ENCODE measurements around the gene ARFRP1.
"Not testable (repeated sequence)": the region's sequence is repeated elsewhere in the genome, so short reads cannot be mapped to it uniquely, and the experiment has no call there.

The ARFRP1 gene

DNA sequence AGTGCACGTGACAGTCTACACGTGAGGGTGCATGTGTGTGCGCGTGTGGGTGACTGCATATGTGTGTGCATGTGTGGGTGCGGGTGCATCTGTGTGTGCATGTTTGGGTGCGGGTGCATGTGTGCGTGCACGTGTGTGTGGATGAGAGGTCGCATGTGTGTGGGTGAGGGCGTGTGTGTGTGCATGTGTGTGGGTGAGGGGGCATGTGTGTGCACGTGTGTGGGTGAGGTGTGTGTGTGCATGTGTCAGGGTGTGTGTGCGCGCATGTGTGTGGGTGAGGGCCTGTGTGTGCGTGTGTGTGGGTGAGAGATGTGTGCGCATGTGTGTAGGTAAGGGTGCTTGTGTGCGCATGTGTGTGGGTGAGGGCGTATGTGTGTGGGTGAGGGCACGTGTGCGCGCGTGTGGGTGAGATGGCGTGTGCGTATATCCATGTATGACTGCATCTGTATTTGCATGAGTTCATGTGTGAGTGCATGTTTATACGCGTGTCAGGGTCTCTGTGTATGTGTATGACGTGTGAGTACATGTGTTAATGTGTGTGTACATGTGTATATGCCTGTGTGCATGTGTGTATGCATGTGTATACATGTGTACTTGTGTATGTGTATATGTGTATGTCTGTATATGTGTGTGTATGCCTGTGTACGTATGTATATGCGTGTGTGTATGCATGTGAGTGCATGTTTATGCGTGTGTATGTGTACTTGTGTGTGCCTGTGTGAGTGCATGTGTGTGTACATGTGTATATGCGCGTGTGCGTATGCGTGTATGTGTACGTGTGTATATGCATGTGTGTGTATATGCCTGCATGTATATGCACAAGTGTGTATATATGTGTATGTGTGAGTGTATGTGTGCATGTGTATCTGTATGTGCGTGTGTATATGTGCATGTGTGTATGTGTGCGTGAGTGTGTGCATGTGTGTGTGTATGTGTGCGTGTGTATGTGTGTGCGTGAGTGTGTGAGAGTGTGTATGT, 24.6 kb upstream of the ARFRP1 start:
- H3K36me3 Mint-ChIP-seq (ENCODE audit: low read depth): peaks cover 37% of the 10 kb centered on the region

DNA sequence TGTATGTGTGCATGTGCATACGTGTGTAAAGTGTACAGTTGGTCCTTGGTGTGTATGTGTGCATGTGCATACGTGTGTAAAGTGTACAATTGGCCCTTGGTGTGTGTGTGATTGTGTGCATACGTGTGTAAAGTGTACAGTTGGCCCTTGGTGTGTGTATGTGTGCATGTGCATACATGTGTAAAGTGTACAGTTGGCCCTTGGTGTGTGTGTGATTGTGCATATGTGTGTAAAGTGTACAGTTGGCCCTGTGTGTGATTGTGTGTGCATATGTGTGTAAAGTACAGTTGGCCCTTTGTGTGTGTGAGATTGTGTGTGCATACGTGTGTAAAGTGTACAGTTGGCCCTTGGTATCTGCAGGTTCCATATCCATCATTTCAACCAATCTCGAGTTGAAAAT, 23.6 kb upstream of the ARFRP1 start:
- Mint-ChIP-seq H3K9me3 (peaks cover 4% of the 10 kb centered on the region), H3K36me3 (ENCODE audit: low read depth) (peaks cover 43% of the 10 kb centered on the region), H3K27me3 (ENCODE audit: low read depth) (no peaks in the 10 kb centered on the region), H3K4me1 (ENCODE audit: low read depth) (peaks cover 46% of the 10 kb centered on the region), H3K27ac (no peak overlapping the region), H3K4me3 (no peak overlapping the region)
- DNase-seq (ENCODE audit: low spot score): no peak

More for the DNA sequence above, 24.6 kb upstream of the ARFRP1 start:
- Mint-ChIP-seq H3K4me3 (no peak overlapping the region), H3K4me1 (ENCODE audit: low read depth) (peaks cover 44% of the 10 kb centered on the region), H3K27me3 (ENCODE audit: low read depth) (no peaks in the 10 kb centered on the region), H3K27ac (no peak overlapping the region), H3K9me3 (no peaks in the 10 kb centered on the region)
- no peak for DNase-seq (ENCODE audit: low spot score)

DNA sequence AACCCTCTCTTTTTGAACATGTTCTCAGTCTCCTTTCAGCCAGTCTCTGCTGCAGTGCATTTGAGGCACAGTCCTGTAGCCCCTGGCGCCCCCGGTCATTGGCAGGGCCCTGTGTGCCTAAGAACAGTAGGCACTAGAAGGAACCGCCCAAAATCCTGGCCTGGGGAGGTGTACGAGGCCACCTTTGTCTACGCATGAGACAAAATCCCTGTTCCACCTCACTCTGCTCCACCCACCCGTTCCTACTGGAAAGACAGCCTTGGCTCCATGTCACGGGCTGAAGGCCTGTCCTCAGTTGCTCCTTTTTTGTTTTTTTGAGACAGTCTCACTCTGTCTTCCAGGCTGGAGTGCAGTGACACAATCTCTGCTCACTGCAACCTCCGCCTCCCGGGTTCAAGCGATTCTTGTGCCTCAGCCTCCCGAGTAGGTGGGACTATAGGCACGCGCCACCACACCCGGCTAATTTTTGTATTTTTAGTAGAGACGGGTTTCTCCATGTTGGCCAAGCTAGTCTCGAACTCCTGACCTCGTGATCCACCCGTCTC, 22.5 kb upstream of the ARFRP1 start:
- H3K9me3 Mint-ChIP-seq; H3K27ac Mint-ChIP-seq; H3K4me3 Mint-ChIP-seq; DNase-seq (ENCODE audit: low spot score); H3K27me3 Mint-ChIP-seq (ENCODE audit: low read depth): not testable (repeated sequence)
- peaks cover 38% of the 10 kb centered on the region for H3K4me1 Mint-ChIP-seq (ENCODE audit: low read depth)
- H3K36me3 Mint-ChIP-seq (ENCODE audit: low read depth): peaks cover 44% of the 10 kb centered on the region

DNA sequence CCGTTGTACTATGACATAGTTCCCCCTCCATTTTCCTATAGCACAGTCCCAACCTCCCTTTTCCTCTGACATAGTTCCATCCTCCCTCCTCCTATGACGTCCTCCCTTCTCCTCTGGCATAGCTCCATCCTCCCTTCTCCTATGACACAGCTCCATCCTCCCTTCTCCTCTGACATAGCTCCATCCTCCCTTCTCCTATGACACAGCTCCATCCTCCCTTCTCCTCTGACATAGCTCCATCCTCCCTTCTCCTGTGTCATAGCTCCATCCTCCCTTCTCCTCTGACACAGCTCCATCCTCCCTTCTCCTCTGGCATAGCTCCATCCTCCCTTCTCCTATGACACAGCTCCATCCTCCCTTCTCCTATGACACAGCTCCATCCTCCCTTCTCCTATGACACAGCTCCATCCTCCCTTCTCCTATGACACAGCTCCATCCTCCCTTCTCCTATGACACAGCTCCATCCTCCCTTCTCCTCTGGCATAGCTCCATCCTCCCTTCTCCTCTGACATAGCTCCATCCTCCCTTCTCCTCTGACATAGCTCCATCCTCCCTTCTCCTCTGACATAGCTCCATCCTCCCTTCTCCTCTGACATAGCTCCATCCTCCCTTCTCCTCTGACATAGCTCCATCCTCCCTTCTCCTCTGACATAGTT, 15.3 kb upstream of the ARFRP1 start:
- not testable (repeated sequence) for H3K27ac Mint-ChIP-seq; H3K27me3 Mint-ChIP-seq (ENCODE audit: low read depth); DNase-seq (ENCODE audit: low spot score); H3K4me3 Mint-ChIP-seq
- peaks cover 17% of the 10 kb centered on the region for H3K4me1 Mint-ChIP-seq (ENCODE audit: low read depth)
- peaks cover 17% of the 10 kb centered on the region for H3K9me3 Mint-ChIP-seq
- peaks cover 70% of the 10 kb centered on the region for H3K36me3 Mint-ChIP-seq (ENCODE audit: low read depth)

DNA sequence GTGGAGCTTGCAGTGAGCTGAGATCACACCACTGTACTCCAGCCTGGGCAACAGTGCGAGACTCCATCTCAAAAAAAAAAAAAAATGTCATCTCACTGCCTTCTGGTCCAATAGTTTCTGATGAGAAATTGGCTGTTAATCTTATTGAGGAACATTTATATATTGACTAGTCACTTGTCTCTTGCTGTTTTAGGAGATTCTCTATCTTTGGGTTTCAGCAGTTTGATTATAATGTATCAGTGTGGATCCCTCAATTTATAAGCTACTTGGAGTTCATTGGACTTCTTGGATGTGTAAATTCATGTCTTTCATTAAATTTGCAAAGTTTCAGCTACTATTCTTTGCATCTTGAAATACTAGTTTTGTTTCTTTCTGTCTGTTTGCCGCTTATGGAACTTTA, 11.2 kb upstream of the ARFRP1 start:
- Mint-ChIP-seq H3K4me3 (no peak overlapping the region), H3K9me3 (peaks cover 24% of the 10 kb centered on the region), H3K36me3 (ENCODE audit: low read depth) (peaks cover 77% of the 10 kb centered on the region), H3K27ac (no peak overlapping the region), H3K4me1 (ENCODE audit: low read depth) (peaks cover 8% of the 10 kb centered on the region), H3K27me3 (ENCODE audit: low read depth) (no peaks in the 10 kb centered on the region)
- DNase-seq (ENCODE audit: low spot score): no peak

DNA sequence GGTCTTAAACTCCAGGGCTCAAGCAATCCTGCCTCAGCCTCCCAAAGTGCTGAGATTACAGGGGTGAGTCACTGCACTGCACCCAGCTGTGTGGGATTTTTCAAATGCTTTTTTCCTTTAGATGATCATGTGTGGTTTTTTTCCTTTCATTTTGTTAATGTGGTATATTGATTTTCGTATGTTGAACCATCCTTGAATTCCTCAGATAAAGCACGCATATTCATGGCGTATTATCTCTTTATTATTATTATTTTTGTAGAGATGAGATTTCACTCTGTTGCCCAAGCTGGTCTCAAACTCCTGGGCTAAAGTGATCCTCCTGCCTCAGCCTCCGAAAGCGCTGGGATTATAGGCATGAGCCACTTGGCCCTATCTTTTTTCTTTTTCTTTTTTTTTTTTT, 7.1 kb upstream of the ARFRP1 start:
- Mint-ChIP-seq H3K27ac (no peak overlapping the region), H3K9me3 (peaks cover 28% of the 10 kb centered on the region), H3K36me3 (ENCODE audit: low read depth) (peaks cover 77% of the 10 kb centered on the region), H3K4me1 (ENCODE audit: low read depth) (peaks cover 11% of the 10 kb centered on the region), H3K4me3 (no peak overlapping the region), H3K27me3 (ENCODE audit: low read depth) (no peaks in the 10 kb centered on the region)
- DNase-seq (ENCODE audit: low spot score): no peak

DNA sequence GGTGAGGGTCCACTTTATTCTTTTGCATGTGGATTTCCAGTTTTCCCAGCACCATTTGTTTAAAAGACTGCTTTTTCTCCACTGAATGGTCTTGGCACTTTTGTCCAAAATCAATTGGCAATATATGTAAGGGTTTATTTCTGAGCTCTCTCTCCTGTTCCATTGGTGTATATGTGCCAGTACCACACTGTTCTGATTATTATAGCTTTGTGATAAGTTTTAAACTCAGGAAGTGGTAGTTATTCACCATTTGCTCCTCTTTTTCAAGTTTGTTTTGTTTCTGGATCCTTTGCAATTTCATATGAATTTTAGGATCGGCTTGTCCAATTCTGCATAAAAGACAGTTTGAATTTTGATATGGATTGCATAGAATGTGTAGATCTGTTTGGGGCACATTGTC, 4.4 kb upstream of the ARFRP1 start:
- Mint-ChIP-seq H3K4me3 (no peak overlapping the region), H3K4me1 (ENCODE audit: low read depth) (peaks cover 19% of the 10 kb centered on the region), H3K27me3 (ENCODE audit: low read depth) (no peaks in the 10 kb centered on the region), H3K27ac (no peak overlapping the region), H3K9me3 (peaks cover 17% of the 10 kb centered on the region), H3K36me3 (ENCODE audit: low read depth) (peaks cover 74% of the 10 kb centered on the region)
- no peak for DNase-seq (ENCODE audit: low spot score)

DNA sequence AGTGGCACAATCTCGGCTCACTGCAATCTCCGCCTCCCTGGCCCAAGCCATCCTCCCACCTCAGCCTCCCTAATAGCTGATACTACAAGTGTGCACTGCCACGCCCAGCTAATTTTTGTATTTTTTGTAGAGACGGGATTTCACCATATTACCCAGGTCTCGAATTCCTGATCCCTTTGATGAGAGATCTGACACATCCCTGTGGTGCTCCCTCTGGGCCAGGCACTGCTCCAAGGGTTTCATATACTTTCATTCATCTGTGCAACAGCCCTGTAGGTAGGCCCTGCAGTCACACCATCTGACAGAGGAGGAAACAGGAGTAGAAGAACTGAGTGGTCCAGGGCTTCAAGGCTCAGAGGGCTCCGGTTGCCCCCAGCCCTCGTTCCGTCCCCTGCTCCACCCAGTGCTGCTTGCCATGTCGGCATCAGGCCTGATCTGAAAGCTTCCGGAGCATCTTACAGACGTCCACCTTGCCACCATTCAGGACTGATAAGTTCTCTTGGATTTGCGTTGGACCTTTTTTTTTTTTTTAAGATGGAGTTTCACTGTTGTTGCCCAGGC, 3.4 kb upstream of the ARFRP1 start:
- Mint-ChIP-seq H3K4me1 (ENCODE audit: low read depth) (peaks cover 28% of the 10 kb centered on the region), H3K27ac (no peak overlapping the region), H3K4me3 (peak overlapping the region; percentile 71), H3K9me3 (peaks cover 14% of the 10 kb centered on the region), H3K27me3 (ENCODE audit: low read depth) (no peaks in the 10 kb centered on the region), H3K36me3 (ENCODE audit: low read depth) (peaks cover 74% of the 10 kb centered on the region)
- no peak for DNase-seq (ENCODE audit: low spot score)

DNA sequence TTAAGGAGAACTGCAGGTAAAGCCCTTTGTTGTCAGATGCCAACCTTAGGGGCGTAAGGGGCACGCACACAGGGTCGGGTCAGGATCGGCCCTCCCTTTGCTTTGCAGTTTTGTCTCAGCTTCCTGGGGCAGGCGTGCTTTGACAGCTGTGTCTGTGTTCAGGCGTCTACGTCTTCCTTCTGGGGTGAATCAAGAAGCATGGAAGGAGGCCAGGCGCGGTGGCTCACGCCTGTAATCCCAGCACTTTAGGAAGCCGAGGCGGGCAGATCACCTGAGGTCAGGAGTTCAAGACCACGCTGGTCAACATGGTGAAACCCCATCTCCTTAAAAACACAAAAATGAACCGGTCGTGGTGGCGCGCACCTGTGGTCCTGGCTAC, 1.4 kb upstream of the ARFRP1 start:
- H3K27me3 Mint-ChIP-seq (ENCODE audit: low read depth): no peaks in the 10 kb centered on the region
- H3K4me1 Mint-ChIP-seq (ENCODE audit: low read depth): peaks cover 37% of the 10 kb centered on the region
- DNase-seq (ENCODE audit: low spot score): no peak
- H3K9me3 Mint-ChIP-seq: peaks cover 5% of the 10 kb centered on the region
- H3K4me3 Mint-ChIP-seq: peak overlapping the region; percentile 88
- H3K36me3 Mint-ChIP-seq (ENCODE audit: low read depth): peaks cover 68% of the 10 kb centered on the region
- H3K27ac Mint-ChIP-seq: no peak overlapping the region

DNA sequence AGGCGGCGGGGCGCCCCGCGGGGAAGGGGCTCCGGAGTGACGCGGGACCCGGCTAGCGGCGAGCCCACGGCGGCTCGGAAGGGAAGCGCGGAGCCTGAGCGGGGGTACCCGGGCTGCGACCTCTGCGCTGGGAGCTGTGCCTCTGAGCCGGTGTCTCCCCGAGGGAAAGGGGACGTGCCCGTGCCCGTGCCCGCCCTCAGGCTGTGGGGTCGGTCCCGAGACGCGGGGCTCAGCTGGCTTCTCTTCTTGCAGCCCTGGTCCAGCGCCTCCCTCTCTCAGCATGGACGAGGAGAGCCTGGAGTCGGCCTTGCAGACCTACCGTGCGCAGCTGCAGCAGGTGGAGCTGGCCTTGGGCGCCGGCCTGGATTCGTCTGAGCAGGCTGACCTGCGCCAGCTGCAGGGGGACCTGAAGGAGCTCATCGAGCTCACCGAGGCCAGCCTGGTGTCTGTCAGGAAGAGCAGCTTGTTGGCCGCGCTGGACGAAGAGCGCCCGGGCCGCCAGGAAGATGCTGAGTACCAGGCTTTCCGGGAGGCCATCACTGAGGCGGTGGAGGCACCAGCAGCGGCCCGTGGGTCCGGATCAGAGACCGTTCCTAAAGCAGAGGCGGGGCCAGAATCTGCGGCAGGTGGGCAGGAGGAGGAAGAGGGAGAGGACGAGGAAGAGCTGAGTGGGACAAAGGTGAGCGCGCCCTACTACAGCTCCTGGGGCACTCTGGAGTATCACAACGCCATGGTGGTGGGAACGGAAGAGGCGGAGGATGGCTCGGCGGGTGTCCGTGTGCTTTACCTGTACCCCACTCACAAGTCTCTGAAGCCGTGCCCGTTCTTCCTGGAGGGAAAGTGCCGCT, 749 bp upstream of the ARFRP1 start:
- Mint-ChIP-seq H3K27ac (peak overlapping the region; percentile 67), H3K9me3 (peaks cover 5% of the 10 kb centered on the region), H3K27me3 (ENCODE audit: low read depth) (no peaks in the 10 kb centered on the region), H3K4me3 (peak overlapping the region; percentile 88), H3K36me3 (ENCODE audit: low read depth) (peaks cover 65% of the 10 kb centered on the region), H3K4me1 (ENCODE audit: low read depth) (peaks cover 37% of the 10 kb centered on the region)
- DNase-seq (ENCODE audit: low spot score): no peak

DNA sequence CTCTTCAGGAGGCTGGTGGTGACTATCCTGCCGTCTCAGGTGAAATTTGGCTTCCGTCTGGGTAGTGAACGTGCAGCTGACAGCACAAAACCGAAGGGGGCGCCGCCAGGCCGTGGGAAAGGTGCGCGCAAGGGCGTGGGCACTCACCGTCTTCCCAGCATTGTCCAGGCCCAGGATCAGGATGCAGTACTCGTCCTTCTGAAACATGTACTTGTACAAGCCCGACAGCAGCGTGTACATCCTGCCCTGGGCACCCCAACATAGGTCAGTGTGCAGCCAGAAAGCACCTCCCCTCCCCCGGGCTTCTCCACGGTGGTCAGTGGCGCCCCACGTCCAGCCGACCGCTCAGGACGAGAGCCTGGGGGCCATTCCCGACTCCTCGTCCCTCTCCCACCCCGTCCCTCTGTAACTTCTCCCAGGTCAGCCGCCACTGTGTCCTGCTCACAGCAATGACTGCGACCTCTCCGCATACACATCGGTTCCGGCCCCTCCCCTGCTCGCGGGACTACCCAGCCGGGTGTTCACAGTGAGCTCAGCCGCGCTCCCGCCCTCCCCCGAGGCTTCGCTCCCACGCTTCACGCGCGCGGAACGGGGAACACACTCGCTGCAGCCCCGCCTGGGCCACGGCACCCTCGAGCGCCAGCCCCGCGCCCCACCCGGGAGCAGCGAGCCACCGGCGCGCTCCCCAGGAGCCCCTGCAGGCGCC, 771 bp downstream of the ARFRP1 start:
- Mint-ChIP-seq H3K4me1 (ENCODE audit: low read depth) (peaks cover 33% of the 10 kb centered on the region), H3K27ac (peak overlapping the region; percentile 88), H3K36me3 (ENCODE audit: low read depth) (peaks cover 56% of the 10 kb centered on the region), H3K4me3 (peak overlapping the region; percentile 94), H3K27me3 (ENCODE audit: low read depth) (no peaks in the 10 kb centered on the region), H3K9me3 (no peaks in the 10 kb centered on the region)
- peak; percentile 52 for DNase-seq (ENCODE audit: low spot score)

DNA sequence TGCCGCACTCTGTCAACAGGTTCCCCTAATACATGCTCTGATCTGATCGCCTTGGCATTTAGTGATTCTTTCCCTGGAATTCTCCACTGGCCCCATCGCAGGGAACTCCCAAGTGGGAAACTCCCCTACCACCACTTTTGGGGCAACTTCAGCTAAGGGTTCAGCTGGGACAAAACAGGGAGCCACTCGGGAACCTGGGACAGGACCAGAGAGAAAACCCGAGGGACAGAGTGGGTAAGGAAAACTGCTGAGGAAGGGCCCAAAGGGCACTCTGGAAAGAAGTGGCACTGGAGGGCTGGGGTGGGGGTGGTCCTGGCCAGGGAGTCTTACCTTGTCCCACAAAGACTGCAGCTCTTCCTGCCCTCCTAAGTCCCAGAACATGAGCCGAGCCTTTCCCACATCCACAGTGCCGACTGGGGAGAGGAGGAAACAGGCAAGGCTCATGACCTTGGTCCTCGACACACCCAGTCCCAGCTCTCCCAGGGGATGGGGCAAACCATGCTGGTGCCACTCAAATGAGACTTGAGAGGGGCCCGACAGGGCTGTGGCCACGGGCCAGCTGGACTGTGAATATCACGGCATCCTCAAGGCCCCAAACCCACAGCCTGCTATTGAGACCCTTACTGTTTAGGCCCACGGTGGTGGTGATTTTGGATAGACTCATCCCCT, 1.6 kb downstream of the ARFRP1 start:
- H3K9me3 Mint-ChIP-seq: no peaks in the 10 kb centered on the region
- DNase-seq (ENCODE audit: low spot score): no peak
- H3K27ac Mint-ChIP-seq: peak overlapping the region; percentile 88
- H3K4me3 Mint-ChIP-seq: peak overlapping the region; percentile 94
- H3K4me1 Mint-ChIP-seq (ENCODE audit: low read depth): peaks cover 33% of the 10 kb centered on the region
- no peaks in the 10 kb centered on the region for H3K27me3 Mint-ChIP-seq (ENCODE audit: low read depth)
- H3K36me3 Mint-ChIP-seq (ENCODE audit: low read depth): peaks cover 49% of the 10 kb centered on the region

Measured in T-helper 2 cell treated with Interferon-gamma antibody and Interleukin-4, amounts not matched to agents 5 μg/mL and 100 μg/mL, for 36 hours (primary cell).